HCT116 (cell line): ENCODE data around the gene CKS1B. TPM values are rescaled to one million over a fixed set of nuclear protein-coding genes. Genes with fewer than 3 reads are reported as not detected.

Experiments used
- ATAC-seq: fragments of 200-7000 bp; cut with Tn5 transposase; 2 replicates; pipeline ENCODE4 v1.9.1; 2020; ENCODE audit warnings: mild to moderate bottlenecking, moderate library complexity
- BruUV-seq: library from RNA; stranded (reverse); fragments of 400-500 nt; replicated peaks from 2 replicates; lab custom pipeline; 2021; lab: Mats Ljungman, UMichigan
- CTCF ChIA-PET: fragments of 300-600 bp; sonication (Branson Sonifier 250); formaldehyde crosslinking; loops from one replicate; lab custom pipeline; 2021; ENCODE audit warnings: antibody characterized with exemption; lab: Charles Lee
- POLR2A ChIA-PET: fragments of 300-600, 350-600 bp; sonication (Branson Sonifier 250); formaldehyde crosslinking; loops from one replicate; lab custom pipeline; 2021; ENCODE audit warnings: antibody characterized with exemption; lab: Charles Lee
- RAD21 ChIA-PET, 2 experiments: fragments of 300-600 bp; sonication (Branson Sonifier 250); formaldehyde crosslinking; loops; one replicate each; lab custom pipeline; 2023; ENCODE audit warnings: low total read pairs in 2 of 2; ENCODE audit not compliant: uncharacterized antibody in 2 of 2, unreplicated experiment in 2 of 2, low non-redundant PET in 1 of 2; lab: Charles Lee
- DNase-seq: peaks from one replicate; pipeline ENCODE4 v3.0.0-alpha.2; 2010; ENCODE audit warnings: low read depth, low spot score
- H2AFZ ChIP-seq: fragments of 200-600 bp; shearing (Covaris generic), sonication (generic); 2 replicates; pipeline ENCODE4 v1.6.1; 2017; ENCODE audit warnings: low read depth, mixed run types, mixed read lengths, antibody characterized with exemption, low read length; ENCODE audit not compliant: poor library complexity, severe bottlenecking
- H3K27ac ChIP-seq: 2 replicates; pipeline ENCODE4 v1.5.1; 2012; ENCODE audit warnings: low read depth, low read length
- H3K27me3 ChIP-seq: fragments of 200-600 bp; sonication (generic); 2 replicates; pipeline ENCODE4 v1.6.1; 2016; ENCODE audit warnings: mixed run types, low read length, mixed read lengths; ENCODE audit not compliant: insufficient read depth
- H3K36me3 ChIP-seq, 2 experiments: fragments of 200-500 bp in 1 of 2; fragments of 200-600 bp in 1 of 2; sonication (Bioruptor generic) in 1 of 2; sonication (generic) in 1 of 2; 2 replicates each; pipeline versions ENCODE4 v1.5.1 to v1.6.1; 2014 to 2016; ENCODE audit warnings: low read length in 2 of 2, inconsistent platforms in 1 of 2, mixed read lengths in 1 of 2, mixed run types in 1 of 2; ENCODE audit not compliant: insufficient read depth in 2 of 2, control insufficient read depth in 1 of 2
- H3K4me1 ChIP-seq, 2 experiments: fragments of 200-600 bp in 1 of 2; sonication (generic) in 1 of 2; 2 replicates each; pipeline versions ENCODE4 v1.5.1 to v1.6.1; 2012 to 2017; ENCODE audit warnings: low read length in 2 of 2, inconsistent platforms in 1 of 2, mild to moderate bottlenecking in 1 of 2, mixed read lengths in 1 of 2, mixed run types in 1 of 2, moderate library complexity in 1 of 2; ENCODE audit not compliant: insufficient read depth in 2 of 2, control insufficient read depth in 1 of 2
- H3K4me2 ChIP-seq: fragments of 200-600 bp; sonication (generic); 2 replicates; pipeline ENCODE4 v1.6.1; 2017; ENCODE audit warnings: mixed run types, low read length, mixed read lengths
- H3K4me3 ChIP-seq, 2 experiments: fragments of 200-600 bp in 1 of 2; sonication (generic) in 1 of 2; replicated peaks in 1 of 2; 2 replicates each; pipeline ENCODE4 v1.5.1; 2011 to 2016; ENCODE audit warnings: low read length in 2 of 2, control low read depth in 1 of 2, low read depth in 1 of 2, mild to moderate bottlenecking in 1 of 2, mixed read lengths in 1 of 2, mixed run types in 1 of 2
- H3K79me2 ChIP-seq: fragments of 200-600 bp; sonication (generic); 2 replicates; pipeline ENCODE4 v1.6.1; 2017; ENCODE audit warnings: mild to moderate bottlenecking, mixed run types, low read length, moderate library complexity, mixed read lengths; ENCODE audit not compliant: insufficient read depth
- H3K9ac ChIP-seq: fragments of 200-600 bp; sonication (generic); 2 replicates; pipeline ENCODE4 v1.6.1; 2016; ENCODE audit warnings: low read length, mixed read lengths
- H3K9me2 ChIP-seq: fragments of 200-600 bp; sonication (generic), shearing (Covaris generic); 2 replicates; pipeline ENCODE4 v1.6.1; 2017; ENCODE audit warnings: mixed run types, mild to moderate bottlenecking, moderate library complexity; ENCODE audit not compliant: insufficient read depth
- H3K9me3 ChIP-seq, 2 experiments: fragments of 200-500 bp in 1 of 2; fragments of 200-600 bp in 1 of 2; sonication (Bioruptor generic) in 1 of 2; sonication (generic) in 1 of 2; 2 replicates each; pipeline ENCODE4 v1.6.1; 2014 to 2017; ENCODE audit warnings: low read length in 2 of 2, mixed read lengths in 2 of 2, inconsistent platforms in 1 of 2, low read depth in 1 of 2, mild to moderate bottlenecking in 1 of 2, mixed run types in 1 of 2, moderate library complexity in 1 of 2; ENCODE audit not compliant: control insufficient read depth in 1 of 2, insufficient read depth in 1 of 2
- H4K20me1 ChIP-seq: fragments of 200-600 bp; sonication (generic), shearing (Covaris generic); 2 replicates; pipeline ENCODE4 v1.6.1; 2017; ENCODE audit warnings: mixed run types, mild to moderate bottlenecking, moderate library complexity; ENCODE audit not compliant: insufficient read depth
- CEBPB ChIP-seq: IDR thresholded peaks from 2 replicates; pipeline ENCODE4 v1.6.1; 2012; ENCODE audit warnings: low read depth
- ELF1 ChIP-seq: IDR thresholded peaks from 2 replicates; pipeline ENCODE4 v1.6.1; 2012; ENCODE audit warnings: low read depth, borderline replicate concordance
- EZH2 ChIP-seq: fragments of 200-600 bp; sonication (generic); IDR thresholded peaks from 2 replicates; pipeline ENCODE4 v1.6.1; 2017; ENCODE audit warnings: antibody characterized with exemption, mixed run types
- EZH2phosphoT487 ChIP-seq: fragments of 200-600 bp; IDR thresholded peaks from 2 replicates; pipeline ENCODE4 v1.6.1; 2018; ENCODE audit warnings: antibody characterized with exemption, borderline replicate concordance
- JUND ChIP-seq: IDR thresholded peaks from 2 replicates; pipeline ENCODE4 v1.6.1; 2012
- POLR2A ChIP-seq: IDR thresholded peaks from 2 replicates; pipeline ENCODE4 v1.7.0; 2011; ENCODE audit warnings: borderline replicate concordance; ENCODE audit not compliant: insufficient read depth, insufficient read length; ENCODE audit errors: extremely low read depth
- POLR2AphosphoS5 ChIP-seq: IDR thresholded peaks from 2 replicates; pipeline ENCODE4 v1.6.1; 2011; ENCODE audit warnings: mild to moderate bottlenecking, low read depth, low read length, moderate library complexity
- REST ChIP-seq: IDR thresholded peaks from 2 replicates; pipeline ENCODE4 v1.6.1; 2012; ENCODE audit warnings: low read depth
- SIN3A ChIP-seq: IDR thresholded peaks from 2 replicates; pipeline ENCODE4 v1.6.1; 2012; ENCODE audit warnings: low read depth
- SP1 ChIP-seq: IDR thresholded peaks from 2 replicates; pipeline ENCODE4 v1.6.1; 2012; ENCODE audit warnings: low read depth
- TCF7L2 ChIP-seq: IDR thresholded peaks from 2 replicates; pipeline ENCODE4 v1.7.0; 2011; ENCODE audit warnings: borderline replicate concordance, inconsistent platforms; ENCODE audit not compliant: insufficient read depth, insufficient read length; ENCODE audit errors: extremely low read depth
- ZNF274 ChIP-seq: fragments of 200-500 bp; sonication (Bioruptor generic); IDR thresholded peaks from 2 replicates; pipeline ENCODE4 v1.6.1; 2014; ENCODE audit warnings: mild to moderate bottlenecking, low read depth, low read length, inconsistent platforms
- intact Hi-C: fragments of 100-400 bp; cut with micrococcal nuclease; formaldehyde crosslinking; loops from 2 replicates; pipeline ENCODE4 v1.10.0; 2022
- total RNA-seq: library from RNA; stranded (reverse); gene quantifications from one replicate; pipeline ENCODE4 v1.2.1, GENCODE V29; 2021; ENCODE audit not compliant: unreplicated experiment
- TF ChIP-seq, protein P1 (sequence below): IDR thresholded peaks from 2 replicates; pipeline ENCODE4 v1.6.1; 2012
- TF ChIP-seq, protein P2 (sequence below), 3 experiments: fragments of 200-600 bp in 1 of 3; sonication (generic) in 1 of 3; IDR thresholded peaks in 2 of 3; conservative IDR thresholded peaks in 1 of 3; 2 replicates each; pipeline ENCODE4 v1.5.1; 2012 to 2017; ENCODE audit warnings: low read depth in 2 of 3, low read length in 2 of 3, antibody characterized with exemption in 1 of 3, borderline replicate concordance in 1 of 3, control low read depth in 1 of 3, mild to moderate bottlenecking in 1 of 3, mixed read lengths in 1 of 3, mixed run types in 1 of 3, moderate library complexity in 1 of 3; ENCODE audit not compliant: insufficient read depth in 1 of 3

The CKS1B gene
- total RNA-seq, 1 experiment from 2014 or later = 229 TPM

- TF ChIP-seq, protein P1, sequence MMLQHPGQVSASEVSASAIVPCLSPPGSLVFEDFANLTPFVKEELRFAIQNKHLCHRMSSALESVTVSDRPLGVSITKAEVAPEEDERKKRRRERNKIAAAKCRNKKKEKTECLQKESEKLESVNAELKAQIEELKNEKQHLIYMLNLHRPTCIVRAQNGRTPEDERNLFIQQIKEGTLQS = no peak
- no peak for TF ChIP-seq POLR2A
- TF ChIP-seq POLR2AphosphoS5 = peak; percentile 83
- no peak for TF ChIP-seq CEBPB
- TF ChIP-seq ZNF274 = no peak
- TF ChIP-seq SIN3A = peak; percentile 43
- TF ChIP-seq ELF1 = no peak
- TF ChIP-seq, all 23 proteins: peak for 10
These were observed 42.8 kb downstream of the CKS1B start (continued) for GRCh38 chr1:155017041-155017945.

DNA sequence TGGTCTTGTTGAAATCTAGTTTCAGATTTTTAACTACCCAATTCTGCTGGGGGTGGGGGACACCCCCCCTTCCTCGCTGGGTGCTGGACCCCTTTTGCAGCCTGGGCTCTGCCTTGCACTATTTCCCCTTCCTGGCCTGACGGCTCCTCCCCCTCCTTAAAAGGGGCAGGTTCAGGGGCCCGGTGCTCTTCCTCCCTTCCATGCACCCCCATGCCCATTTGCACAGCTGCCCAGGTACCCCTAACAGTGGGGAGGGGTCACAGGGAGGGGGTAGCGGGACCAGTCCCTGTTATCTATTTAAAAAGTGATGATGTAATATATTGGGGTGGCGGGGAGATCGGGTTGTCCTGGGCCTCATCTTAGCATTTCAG is 43.5 kb downstream of the CKS1B start:
- Histone ChIP-seq H4K20me1 (no peaks in the 10 kb centered on the region), H3K4me1 (peaks cover 34 to 62% of the 10 kb centered on the region in 2 experiments), H3K27ac (peak overlapping the region; percentile 89), H3K36me3 (peaks cover 6 to 27% of the 10 kb centered on the region in 2 experiments; a peak in 3 of 4 replicates), H3K4me3 (peak overlapping the region; percentile 27 to 47), H3K79me2 (peaks cover 5% of the 10 kb centered on the region; the same call in 1 of the 2 replicates), H3K9me3 (no peaks in the 10 kb centered on the region), H3K27me3 (no peaks in the 10 kb centered on the region), H2AFZ (no peak overlapping the region), H3K9ac (peak overlapping the region; percentile 60), H3K4me2 (peak overlapping the region; percentile 82), H3K9me2 (no peaks in the 10 kb centered on the region)
- CTCF ChIA-PET = interaction anchor here (0.6 to 3.0 kb wide), 18 partner anchors 8 to 538 kb away, joined by 3 to 24 read pairs (median 6); partner anchors contain the start of genes ADAM15, PBXIP1 and ZBTB7B
- ATAC-seq (peak; percentile 15), DNase-seq (no peak)
- TF ChIP-seq TCF7L2 = no peak
- TF ChIP-seq EZH2phosphoT487 = no peak
- TF ChIP-seq, protein P2, sequence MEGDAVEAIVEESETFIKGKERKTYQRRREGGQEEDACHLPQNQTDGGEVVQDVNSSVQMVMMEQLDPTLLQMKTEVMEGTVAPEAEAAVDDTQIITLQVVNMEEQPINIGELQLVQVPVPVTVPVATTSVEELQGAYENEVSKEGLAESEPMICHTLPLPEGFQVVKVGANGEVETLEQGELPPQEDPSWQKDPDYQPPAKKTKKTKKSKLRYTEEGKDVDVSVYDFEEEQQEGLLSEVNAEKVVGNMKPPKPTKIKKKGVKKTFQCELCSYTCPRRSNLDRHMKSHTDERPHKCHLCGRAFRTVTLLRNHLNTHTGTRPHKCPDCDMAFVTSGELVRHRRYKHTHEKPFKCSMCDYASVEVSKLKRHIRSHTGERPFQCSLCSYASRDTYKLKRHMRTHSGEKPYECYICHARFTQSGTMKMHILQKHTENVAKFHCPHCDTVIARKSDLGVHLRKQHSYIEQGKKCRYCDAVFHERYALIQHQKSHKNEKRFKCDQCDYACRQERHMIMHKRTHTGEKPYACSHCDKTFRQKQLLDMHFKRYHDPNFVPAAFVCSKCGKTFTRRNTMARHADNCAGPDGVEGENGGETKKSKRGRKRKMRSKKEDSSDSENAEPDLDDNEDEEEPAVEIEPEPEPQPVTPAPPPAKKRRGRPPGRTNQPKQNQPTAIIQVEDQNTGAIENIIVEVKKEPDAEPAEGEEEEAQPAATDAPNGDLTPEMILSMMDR (IDR thresholded peaks at IDR 0.05 in 2 of 3, conservative IDR thresholded peaks at IDR 0.05 in 1 of 3; ENCODE audit: borderline replicate concordance in 1 of 3, insufficient read depth in 1 of 3, low read depth in 2 of 3, low read length in 2 of 3) = no peak
- TF ChIP-seq CEBPB = no peak
- no peak for TF ChIP-seq POLR2A
- no peak for TF ChIP-seq SP1
- TF ChIP-seq ZNF274 = no peak
- TF ChIP-seq JUND = no peak
- TF ChIP-seq, protein P1 = no peak
- TF ChIP-seq ELF1 = no peak
- TF ChIP-seq EZH2 = no peak
- no peak for TF ChIP-seq REST
- POLR2A ChIA-PET = interaction anchor here (0.6 to 1.5 kb wide), 4 partner anchors 14 to 81 kb away, joined by 3 to 8 read pairs (median 5); partner anchors contain the start of gene PMVK
- intact Hi-C loops = loop anchor here (1.0 to 2.0 kb wide), 3 partner anchors 15 to 67 kb away; partner anchors contain the start of gene ZBTB7B
- BruUV-seq = TSS peak; percentile 8
- RAD21 ChIA-PET = interaction anchor here in 1 of 2 experiments (1.2 kb wide), 1 partner anchor 47 kb away, joined by 3 read pairs; the partner anchor contains the start of gene SHC1
